Smooth muscle cell (in vitro differentiated cells): Measurements from ENCODE around the gene CYP19A1. TPM values are rescaled to one million over a fixed set of nuclear protein-coding genes. Genes with fewer than 3 reads are reported as not detected.

ENCODE experiments used
- DNase-seq: peaks from one replicate; lab custom pipeline; 2025; ENCODE audit not compliant: unreplicated experiment; lab: John Stamatoyannopoulos, UW
- H2AFZ ChIP-seq: fragments of 200-600 bp; sonication (generic); 2 replicates; pipeline ENCODE4 v1.6.0; 2016; ENCODE audit warnings: antibody characterized with exemption, low read depth, mild to moderate bottlenecking
- H3F3A ChIP-seq: fragments of 200-600 bp; sonication (generic); 2 replicates; pipeline ENCODE4 v1.6.0; 2017; ENCODE audit warnings: antibody characterized with exemption, low read depth
- H3K27ac ChIP-seq: fragments of 200-600 bp; sonication (generic); 2 replicates; pipeline ENCODE4 v1.5.1; 2016; ENCODE audit warnings: low read depth, mild to moderate bottlenecking
- H3K27me3 ChIP-seq: fragments of 200-600 bp; sonication (generic); 2 replicates; pipeline ENCODE4 v1.6.1; 2016; ENCODE audit warnings: low read depth, mild to moderate bottlenecking
- H3K36me3 ChIP-seq: fragments of 200-600 bp; sonication (generic); 2 replicates; pipeline ENCODE4 v1.5.1; 2016; ENCODE audit warnings: low read depth
- H3K4me1 ChIP-seq: fragments of 200-600 bp; sonication (generic); 2 replicates; pipeline ENCODE4 v1.5.1; 2016; ENCODE audit warnings: low read depth
- H3K4me2 ChIP-seq: fragments of 200-600 bp; sonication (generic); 2 replicates; pipeline ENCODE4 v1.6.0; 2016; ENCODE audit warnings: mild to moderate bottlenecking
- H3K4me3 ChIP-seq: fragments of 200-600 bp; sonication (generic); 2 replicates; pipeline ENCODE4 v1.5.1; 2016; ENCODE audit warnings: mild to moderate bottlenecking
- H3K79me2 ChIP-seq: fragments of 200-600 bp; sonication (generic); 2 replicates; pipeline ENCODE4 v1.6.0; 2016; ENCODE audit warnings: low read depth, mild to moderate bottlenecking
- H3K9ac ChIP-seq: fragments of 200-600 bp; sonication (generic); 2 replicates; pipeline ENCODE4 v1.6.0; 2016; ENCODE audit warnings: low read depth
- H3K9me3 ChIP-seq: fragments of 200-600 bp; sonication (generic); replicated peaks from 2 replicates; pipeline ENCODE4 v1.5.1; 2016; ENCODE audit warnings: low read depth
- H4K20me1 ChIP-seq: fragments of 200-600 bp; sonication (generic); 2 replicates; pipeline ENCODE4 v1.6.0; 2016; ENCODE audit warnings: low read depth
- CTCF ChIP-seq: fragments of 200-600 bp; sonication (generic); IDR thresholded peaks from 2 replicates; pipeline ENCODE4 v1.5.1; 2017; ENCODE audit warnings: borderline replicate concordance, mild to moderate bottlenecking, antibody characterized with exemption; ENCODE audit not compliant: insufficient read depth, poor library complexity, severe bottlenecking
- whole genome bisulfite sequencing: methylation state at CpG from one replicate; pipeline ENCODE4 v1.1.7; 2016; ENCODE audit warnings: low lambda C conversion rate; 5-methylcytosine and 5-hydroxymethylcytosine counted together
- polyA plus RNA-seq: library from polyadenylated mRNA; unstranded; fragments of >200 nt; fragmentation: Nextera tagmentation; extraction: Ambion mirVana; gene quantifications from 2 replicates; pipeline ENCODE4 v1.2.1, GENCODE V29; 2016
- total RNA-seq: library from RNA; depleted of rRNA; stranded (reverse); fragments of >200 nt; gene quantifications from 2 replicates; pipeline ENCODE4 v1.2.3, GENCODE V29; 2014

The CYP19A1 gene
- total and polyA plus RNA-seq, 2 experiments from 2014 or later: not detected

- no peaks in the 10 kb centered on the region for H3F3A ChIP-seq
- H3K4me2 ChIP-seq: no peak overlapping the region
- H4K20me1 ChIP-seq: no peaks in the 10 kb centered on the region
- no peaks in the 10 kb centered on the region for H3K4me1 ChIP-seq
- TF ChIP-seq CTCF: no peak
- no peak overlapping the region for H3K9ac ChIP-seq
- no peak for DNase-seq
- H2AFZ ChIP-seq: no peak overlapping the region
- no peaks in the 10 kb centered on the region for H3K79me2 ChIP-seq
- H3K9me3 ChIP-seq: no peaks in the 10 kb centered on the region
- H3K36me3 ChIP-seq: no peaks in the 10 kb centered on the region
- no peak overlapping the region for H3K4me3 ChIP-seq
- no peaks in the 10 kb centered on the region for H3K27me3 ChIP-seq
- H3K27ac ChIP-seq: no peak overlapping the region
- WGBS: 98% methylated on average over 5 of the region's 5 CpGs
These were observed 17.8 kb upstream of the CYP19A1 start for GRCh38 chr15:51356147-51356546.

GRCh38 chr15:51355096-51355495 is 16.7 kb upstream of the CYP19A1 start:
- H3K4me3 ChIP-seq: no peak overlapping the region
- WGBS: 86% methylated on average over 1 of the region's 1 CpG
- no peak for DNase-seq

GRCh38 chr15:51353976-51354375 is 15.6 kb upstream of the CYP19A1 start:
- WGBS: 82% methylated on average over 2 of the region's 2 CpGs
- Histone ChIP-seq H2AFZ (no peak overlapping the region), H3K9ac (no peak overlapping the region), H3F3A (no peaks in the 10 kb centered on the region), H3K4me3 (no peak overlapping the region), H3K27me3 (no peaks in the 10 kb centered on the region), H3K79me2 (no peaks in the 10 kb centered on the region), H4K20me1 (no peaks in the 10 kb centered on the region), H3K36me3 (no peaks in the 10 kb centered on the region), H3K9me3 (no peaks in the 10 kb centered on the region), H3K4me1 (no peaks in the 10 kb centered on the region), H3K27ac (no peak overlapping the region), H3K4me2 (no peak overlapping the region)
- TF ChIP-seq CTCF: no peak
- DNase-seq: no peak

More at GRCh38 chr15:51355096-51355495, 16.7 kb upstream of the CYP19A1 start:
- no peak overlapping the region for H3K27ac ChIP-seq
- no peaks in the 10 kb centered on the region for H3K36me3 ChIP-seq
- no peak overlapping the region for H3K9ac ChIP-seq
- no peak overlapping the region for H3K4me2 ChIP-seq
- no peak overlapping the region for H2AFZ ChIP-seq
- H4K20me1 ChIP-seq: no peaks in the 10 kb centered on the region
- no peaks in the 10 kb centered on the region for H3K27me3 ChIP-seq
- no peak for TF ChIP-seq CTCF
- no peaks in the 10 kb centered on the region for H3K79me2 ChIP-seq
- no peaks in the 10 kb centered on the region for H3K4me1 ChIP-seq
- H3K9me3 ChIP-seq: no peaks in the 10 kb centered on the region
- no peaks in the 10 kb centered on the region for H3F3A ChIP-seq

GRCh38 chr15:51350723-51351122 is 12.3 kb upstream of the CYP19A1 start:
- Histone ChIP-seq H4K20me1 (no peaks in the 10 kb centered on the region), H3K27me3 (no peaks in the 10 kb centered on the region), H3K36me3 (no peaks in the 10 kb centered on the region), H3K4me2 (no peak overlapping the region), H3F3A (no peaks in the 10 kb centered on the region), H3K9me3 (no peaks in the 10 kb centered on the region), H3K27ac (no peak overlapping the region), H3K9ac (no peak overlapping the region), H3K4me3 (no peak overlapping the region), H3K4me1 (no peaks in the 10 kb centered on the region), H3K79me2 (no peaks in the 10 kb centered on the region), H2AFZ (no peak overlapping the region)
- WGBS: 97% methylated on average over 3 of the region's 3 CpGs
- no peak for DNase-seq
- TF ChIP-seq CTCF: no peak
